Measurements from ENCODE around the gene TMCO6. TPM values are rescaled to one million over a fixed set of nuclear protein-coding genes. Genes with fewer than 3 reads are reported as not detected.
A peak's percentile ranks its signal among the peaks of the same experiment; 100 is the strongest.

Gene TMCO6
- total and polyA plus RNA-seq, 9 of the 15 experiments (the other 6 are each of a cell fraction or from before 2014, with no cell fraction given), result 3.4 to 46.4 (median 16.7) TPM

DNA sequence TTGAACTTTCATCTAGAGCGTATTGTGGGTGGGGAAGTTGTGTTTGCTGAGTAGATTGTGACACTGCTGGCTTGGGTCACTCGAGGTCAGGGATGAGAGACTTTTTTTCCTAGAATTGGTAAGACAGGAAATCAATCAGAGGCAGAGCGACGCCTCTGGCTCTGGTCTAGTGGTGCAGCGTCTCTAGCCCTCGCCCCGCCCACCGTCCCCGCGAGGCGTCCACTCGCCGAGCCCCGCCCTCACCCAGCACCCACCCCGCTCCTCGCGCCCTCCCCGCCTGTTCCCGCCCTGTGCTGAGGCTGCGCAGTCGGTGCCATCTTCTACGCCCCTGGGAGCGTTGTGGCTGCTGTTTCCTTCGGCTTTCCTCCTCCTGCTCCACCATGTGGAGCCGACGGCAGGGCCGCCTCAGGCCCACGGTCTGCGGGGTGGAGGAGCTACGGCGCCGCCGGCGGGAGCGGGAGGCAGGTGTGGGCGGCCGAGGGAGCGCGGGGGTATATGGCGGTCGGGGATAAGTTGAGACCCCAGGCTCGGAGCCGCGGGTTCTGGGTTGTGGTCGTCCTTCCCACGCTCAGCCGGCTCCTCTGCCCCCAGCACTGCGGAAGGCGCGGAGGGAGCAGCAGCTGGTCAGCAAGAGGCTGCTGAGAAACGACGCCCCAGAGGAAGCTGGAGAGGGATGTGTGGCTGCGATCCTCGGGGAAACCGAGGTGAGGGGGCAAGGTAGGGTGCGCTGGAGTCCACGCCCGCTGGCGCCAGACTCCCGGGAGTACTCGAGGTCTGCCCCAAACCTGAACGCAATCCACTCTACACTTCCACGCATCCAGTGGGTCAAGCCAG is at the start of gene TMCO6 (continued):
- TF ChIP-seq ZNF444 (CRISPR knock-in tag; IDR thresholded peaks at IDR 0.05) (no peak), ZNF57 (CRISPR knock-in tag; IDR thresholded peaks at IDR 0.05) (no peak), HEY1 (CRISPR knock-in tag; IDR thresholded peaks at IDR 0.05; ENCODE audit: borderline replicate concordance) (no peak), FOSL1 (tag; conservative IDR thresholded peaks at IDR 0.05) (0 out of 2 replicates have a peak, but pooled peaks have one; percentile 43), POLR2B (IDR thresholded peaks at IDR 0.05; ENCODE audit: low read depth, partially characterized antibody) (peak; percentile 82), RBM25 (IDR thresholded peaks at IDR 0.05; ENCODE audit: low read depth, low read length, severe bottlenecking) (no peak), ZNF12 (CRISPR knock-in tag; IDR thresholded peaks at IDR 0.05) (no peak), RCOR1 (IDR thresholded peaks at IDR 0.05; ENCODE audit: borderline replicate concordance in 1 of 2, low read depth in 2 of 2, low read length in 2 of 2) (peak in 1 of 2 experiments; percentile 86; a peak in 2 of 4 replicates), ZEB2 (IDR thresholded peaks at IDR 0.05) (no peak), NR2C2 (CRISPR knock-in tag; IDR thresholded peaks at IDR 0.05) (no peak), NR2C2 (tag; IDR thresholded peaks at IDR 0.05) (peak; percentile 67), SUPT5H (IDR thresholded peaks at IDR 0.05) (peak; percentile 88), ZNF707 (CRISPR knock-in tag; conservative IDR thresholded peaks at IDR 0.05) (no peak), ARID2 (IDR thresholded peaks at IDR 0.05) (no peak), CREB1 (IDR thresholded peaks at IDR 0.05) (peak; percentile 66; the same call in 1 of the 2 replicates), CREB1 (CRISPR knock-in tag; IDR thresholded peaks at IDR 0.05) (peak; percentile 75), SPI1 (IDR thresholded peaks at IDR 0.05; ENCODE audit: borderline replicate concordance, low read depth, low read length) (peak; percentile 79; the same call in 1 of the 2 replicates), PHB2 (IDR thresholded peaks at IDR 0.05; ENCODE audit: low read depth) (no peak), RBFOX2 (IDR thresholded peaks at IDR 0.05; ENCODE audit: low read depth, low read length) (peak; percentile 95), MCM3 (IDR thresholded peaks at IDR 0.05) (no peak), SNIP1 (IDR thresholded peaks at IDR 0.05; ENCODE audit: low read depth) (no peak), ZFP1 (CRISPR knock-in tag; IDR thresholded peaks at IDR 0.05) (no peak), SAFB2 (IDR thresholded peaks at IDR 0.05; ENCODE audit: borderline replicate concordance, low read depth, low read length, severe bottlenecking) (no peak), THRAP3 (IDR thresholded peaks at IDR 0.05; ENCODE audit: borderline replicate concordance) (no peak)
- TF ChIP-seq, protein P1, sequence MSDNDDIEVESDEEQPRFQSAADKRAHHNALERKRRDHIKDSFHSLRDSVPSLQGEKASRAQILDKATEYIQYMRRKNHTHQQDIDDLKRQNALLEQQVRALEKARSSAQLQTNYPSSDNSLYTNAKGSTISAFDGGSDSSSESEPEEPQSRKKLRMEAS (CRISPR knock-in tag; IDR thresholded peaks at IDR 0.05), result peak; percentile 67
- TF ChIP-seq, protein P2, sequence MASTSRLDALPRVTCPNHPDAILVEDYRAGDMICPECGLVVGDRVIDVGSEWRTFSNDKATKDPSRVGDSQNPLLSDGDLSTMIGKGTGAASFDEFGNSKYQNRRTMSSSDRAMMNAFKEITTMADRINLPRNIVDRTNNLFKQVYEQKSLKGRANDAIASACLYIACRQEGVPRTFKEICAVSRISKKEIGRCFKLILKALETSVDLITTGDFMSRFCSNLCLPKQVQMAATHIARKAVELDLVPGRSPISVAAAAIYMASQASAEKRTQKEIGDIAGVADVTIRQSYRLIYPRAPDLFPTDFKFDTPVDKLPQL (IDR thresholded peaks at IDR 0.05; ENCODE audit: extremely low read depth, insufficient read length), result no peak
- TF ChIP-seq, protein P3, sequence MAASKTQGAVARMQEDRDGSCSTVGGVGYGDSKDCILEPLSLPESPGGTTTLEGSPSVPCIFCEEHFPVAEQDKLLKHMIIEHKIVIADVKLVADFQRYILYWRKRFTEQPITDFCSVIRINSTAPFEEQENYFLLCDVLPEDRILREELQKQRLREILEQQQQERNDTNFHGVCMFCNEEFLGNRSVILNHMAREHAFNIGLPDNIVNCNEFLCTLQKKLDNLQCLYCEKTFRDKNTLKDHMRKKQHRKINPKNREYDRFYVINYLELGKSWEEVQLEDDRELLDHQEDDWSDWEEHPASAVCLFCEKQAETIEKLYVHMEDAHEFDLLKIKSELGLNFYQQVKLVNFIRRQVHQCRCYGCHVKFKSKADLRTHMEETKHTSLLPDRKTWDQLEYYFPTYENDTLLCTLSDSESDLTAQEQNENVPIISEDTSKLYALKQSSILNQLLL (CRISPR knock-in tag; IDR thresholded peaks at IDR 0.05; ENCODE audit: borderline replicate concordance), result no peak
- TF ChIP-seq, protein P4, sequence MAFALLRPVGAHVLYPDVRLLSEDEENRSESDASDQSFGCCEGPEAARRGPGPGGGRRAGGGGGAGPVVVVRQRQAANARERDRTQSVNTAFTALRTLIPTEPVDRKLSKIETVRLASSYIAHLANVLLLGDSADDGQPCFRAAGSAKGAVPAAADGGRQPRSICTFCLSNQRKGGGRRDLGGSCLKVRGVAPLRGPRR (CRISPR knock-in tag; IDR thresholded peaks at IDR 0.05), result no peak

All from K562 (cell line).